DMS114 treated with DMSO at 0.1 percent for 48 hours (cell line): ENCODE measurements around the gene SLC25A41.
"Not testable (repeated sequence)": the region's sequence is repeated elsewhere in the genome, so short reads cannot be mapped to it uniquely, and the experiment has no call there.

Experiments used
- DNase-seq: peaks from one replicate; lab custom pipeline; 2025; ENCODE audit not compliant: unreplicated experiment; lab: John Stamatoyannopoulos, UW

Gene SLC25A41

GRCh38 chr19:6412061-6412446 is 21.5 kb downstream of the SLC25A41 start:
- DNase-seq, result no peak

DNA sequence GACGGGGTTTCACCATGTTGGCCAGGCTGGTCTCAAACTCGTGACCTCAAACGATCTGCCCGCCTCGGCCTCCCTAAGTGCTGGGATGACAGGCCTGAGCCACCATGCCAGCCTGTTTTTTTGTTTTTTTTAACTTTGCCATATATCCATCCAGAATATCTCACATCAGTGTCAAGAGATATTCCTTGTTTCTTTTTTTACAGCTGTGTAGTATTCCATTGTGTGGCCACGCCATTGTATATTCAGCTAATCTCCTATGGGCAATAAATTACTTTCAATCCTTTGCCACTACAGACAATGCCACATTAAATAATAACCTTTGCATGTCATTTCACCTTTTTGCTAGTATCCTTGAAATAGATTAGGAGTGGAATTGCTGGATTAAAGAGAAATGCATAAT is 24.2 kb downstream of the SLC25A41 start:
- no peak for DNase-seq

DNA sequence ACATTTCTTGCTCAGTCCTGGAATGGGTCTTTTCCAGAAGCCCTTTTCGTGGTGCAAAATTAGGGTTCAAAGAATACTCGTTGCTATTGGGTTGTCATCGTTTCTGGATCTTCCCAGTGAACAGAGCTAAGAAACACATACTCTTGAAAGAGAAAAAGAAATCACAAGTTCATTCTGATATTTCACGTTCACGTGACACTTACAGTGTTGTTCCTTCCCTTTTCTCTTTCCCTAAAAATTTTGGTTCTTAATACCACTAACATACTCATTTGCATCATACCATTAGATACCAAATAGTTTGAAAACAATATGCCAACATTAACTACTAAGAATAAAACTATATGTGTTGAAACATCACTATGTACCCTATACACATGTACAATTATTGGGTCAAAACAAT is 27.2 kb downstream of the SLC25A41 start:
- no peak for DNase-seq

GRCh38 chr19:6402837-6403608 is 30.5 kb downstream of the SLC25A41 start:
- DNase-seq, result no peak

- no peak for DNase-seq
Measured at GRCh38 chr19:6402058-6402457, 31.5 kb downstream of the SLC25A41 start.

GRCh38 chr19:6400062-6400944 is 33.3 kb downstream of the SLC25A41 start:
- not testable (repeated sequence) for DNase-seq

GRCh38 chr19:6396305-6396704 is 37.3 kb downstream of the SLC25A41 start:
- no peak for DNase-seq

DNA sequence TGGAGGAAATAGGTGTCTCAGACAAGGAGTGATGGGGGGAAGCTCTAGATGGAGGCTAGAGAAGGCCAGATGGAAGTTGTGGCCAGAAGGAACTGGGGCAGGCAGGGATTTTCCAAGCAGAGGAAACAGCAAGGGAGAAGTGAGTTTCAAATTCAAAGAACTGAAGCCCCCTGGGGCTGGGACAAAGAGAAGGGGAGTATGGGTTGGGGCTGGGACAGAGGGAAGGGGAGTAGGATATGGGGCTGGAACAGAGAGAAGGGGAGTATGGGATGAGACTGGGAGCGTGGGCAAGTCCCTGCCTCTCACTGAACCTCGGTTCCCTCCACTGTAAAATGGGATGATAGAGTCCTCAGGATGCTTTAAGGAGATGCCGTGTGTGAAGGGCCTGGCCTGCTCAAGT is 38.7 kb downstream of the SLC25A41 start:
- DNase-seq, result no peak

- DNase-seq, result no peak
Measured at GRCh38 chr19:6393983-6394412, 39.6 kb downstream of the SLC25A41 start.

DNA sequence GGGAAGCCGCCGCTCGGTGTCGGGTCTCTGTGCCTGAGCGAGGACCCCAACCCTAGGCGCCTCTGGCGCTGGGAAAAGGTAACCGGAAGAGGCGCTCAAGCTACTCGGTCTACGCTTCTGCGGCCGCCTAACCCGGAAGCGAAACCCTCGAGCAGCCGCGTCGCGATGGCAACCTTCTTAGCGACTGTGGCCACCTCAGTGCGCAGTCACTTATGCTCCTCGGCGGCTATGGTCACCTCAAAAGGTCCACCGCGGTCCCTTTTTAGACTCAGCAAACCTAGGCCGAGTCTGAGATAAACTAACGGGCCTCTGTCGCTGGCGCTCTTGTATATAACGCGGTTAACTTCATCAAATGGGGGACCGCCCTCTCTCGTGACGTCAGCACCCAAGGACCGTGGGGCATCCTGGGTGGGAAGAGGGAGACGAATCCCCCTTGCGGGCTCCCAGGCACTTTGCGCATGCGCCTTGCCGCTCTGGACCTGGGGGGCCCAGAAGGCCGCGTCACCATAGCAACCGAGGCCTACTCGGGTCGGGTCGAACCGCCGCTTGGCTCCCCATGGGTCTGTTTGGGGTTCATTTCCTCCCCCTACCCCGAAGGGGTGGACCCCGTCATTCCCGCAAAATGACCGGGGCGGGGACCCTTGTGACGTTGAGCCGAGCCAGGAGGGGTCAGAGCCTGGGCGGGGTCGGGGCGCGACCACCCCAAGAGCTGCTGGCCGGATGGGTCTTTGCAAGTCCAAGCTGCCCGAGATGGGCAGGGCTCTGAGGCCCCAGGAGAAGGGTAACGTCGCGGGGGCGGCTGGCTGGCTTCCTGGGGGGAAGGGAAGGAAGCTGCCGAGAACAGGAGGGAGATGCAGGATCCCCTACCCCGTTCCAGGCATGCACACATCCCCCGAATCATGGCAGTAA is 40.2 kb downstream of the SLC25A41 start, which contains the start of gene GTF2F1:
Gene GTF2F1 (minus strand): TSS at position 91 of the 909 bp plus-strand sequence. CDS start 169 bp downstream, outside the sequence.
- peak; percentile 87 for DNase-seq

GRCh38 chr19:6392221-6393073 is 41.1 kb downstream of the SLC25A41 start:
- no peak for DNase-seq

- no peak for DNase-seq
Measured at GRCh38 chr19:6387372-6387771, 46.2 kb downstream of the SLC25A41 start.

DNA sequence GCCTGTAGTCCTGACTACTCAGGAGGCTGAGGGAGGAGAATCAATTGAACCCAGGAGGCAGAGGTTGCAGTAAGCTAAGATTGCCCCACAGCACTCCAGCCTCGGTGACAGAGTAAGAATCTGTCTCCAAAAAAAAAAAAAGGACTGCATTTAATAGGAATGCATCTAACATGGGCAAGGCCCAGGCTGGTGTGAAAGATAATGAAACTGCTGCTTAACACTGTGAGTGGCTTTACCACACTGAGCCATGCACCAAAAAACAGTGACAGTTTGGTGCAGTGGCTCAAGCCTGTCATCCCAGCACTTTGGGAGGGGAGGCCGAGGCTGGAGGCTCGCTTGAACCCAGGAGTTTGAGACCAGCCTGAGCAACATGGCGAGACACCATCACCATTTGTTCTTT is 49.2 kb downstream of the SLC25A41 start:
- DNase-seq, result no peak

DNA sequence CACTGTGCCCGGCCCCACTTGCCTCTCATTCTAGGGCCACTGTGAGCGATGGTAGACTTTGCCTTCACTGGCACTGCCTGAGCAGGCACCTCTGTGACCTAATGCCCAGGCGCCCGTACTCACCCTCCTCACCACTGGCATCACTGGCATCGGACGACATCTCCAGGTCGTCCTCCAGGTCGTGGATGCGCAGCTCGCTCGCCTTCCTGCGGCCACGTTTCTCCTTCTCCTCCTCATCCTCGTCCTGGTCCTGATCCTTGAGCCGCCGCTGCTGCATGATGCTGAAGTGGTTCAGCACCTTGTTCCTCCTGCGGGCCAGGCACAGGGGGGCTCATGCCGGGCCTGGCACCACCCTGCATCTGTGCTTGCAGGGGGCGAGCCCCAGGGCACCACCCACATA is 50.4 kb downstream of the SLC25A41 start:
- no peak for DNase-seq

GRCh38 chr19:6381030-6381750 is 52.4 kb downstream of the SLC25A41 start:
- DNase-seq, result no peak

GRCh38 chr19:6379744-6380143 is 53.8 kb downstream of the SLC25A41 start:
- no peak for DNase-seq

DNA sequence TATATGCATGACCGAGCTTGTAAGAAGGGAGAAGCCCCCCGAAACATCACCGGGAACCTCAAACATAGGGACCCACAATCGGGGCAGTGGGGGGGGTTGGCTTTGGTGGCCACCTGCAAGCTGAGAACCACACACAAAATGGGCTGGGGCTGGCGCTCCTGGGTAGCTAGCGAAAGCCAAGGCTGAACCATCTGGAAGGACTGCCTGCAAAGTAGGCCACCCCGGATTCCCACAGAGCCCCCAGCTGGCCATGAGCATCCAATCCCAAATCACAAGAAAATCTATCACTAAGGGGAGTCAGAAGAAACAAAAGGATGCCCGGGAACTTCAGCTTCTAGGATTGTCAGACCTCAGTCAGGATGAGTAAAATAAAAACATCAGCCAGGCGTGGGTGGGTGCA is 55.1 kb downstream of the SLC25A41 start:
- DNase-seq, result no peak

- DNase-seq, result no peak
Measured at GRCh38 chr19:6378041-6378440, 55.5 kb downstream of the SLC25A41 start.

GRCh38 chr19:6376512-6377190 is 56.9 kb downstream of the SLC25A41 start:
- DNase-seq, result no peak
